ENCODE measurements around the gene MPO.

GRCh38 chr17:58238147-58238634 is 42.5 kb downstream of the MPO start, which contains the start of gene LPO:
- TF ChIP-seq, protein P1, sequence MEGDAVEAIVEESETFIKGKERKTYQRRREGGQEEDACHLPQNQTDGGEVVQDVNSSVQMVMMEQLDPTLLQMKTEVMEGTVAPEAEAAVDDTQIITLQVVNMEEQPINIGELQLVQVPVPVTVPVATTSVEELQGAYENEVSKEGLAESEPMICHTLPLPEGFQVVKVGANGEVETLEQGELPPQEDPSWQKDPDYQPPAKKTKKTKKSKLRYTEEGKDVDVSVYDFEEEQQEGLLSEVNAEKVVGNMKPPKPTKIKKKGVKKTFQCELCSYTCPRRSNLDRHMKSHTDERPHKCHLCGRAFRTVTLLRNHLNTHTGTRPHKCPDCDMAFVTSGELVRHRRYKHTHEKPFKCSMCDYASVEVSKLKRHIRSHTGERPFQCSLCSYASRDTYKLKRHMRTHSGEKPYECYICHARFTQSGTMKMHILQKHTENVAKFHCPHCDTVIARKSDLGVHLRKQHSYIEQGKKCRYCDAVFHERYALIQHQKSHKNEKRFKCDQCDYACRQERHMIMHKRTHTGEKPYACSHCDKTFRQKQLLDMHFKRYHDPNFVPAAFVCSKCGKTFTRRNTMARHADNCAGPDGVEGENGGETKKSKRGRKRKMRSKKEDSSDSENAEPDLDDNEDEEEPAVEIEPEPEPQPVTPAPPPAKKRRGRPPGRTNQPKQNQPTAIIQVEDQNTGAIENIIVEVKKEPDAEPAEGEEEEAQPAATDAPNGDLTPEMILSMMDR (IDR thresholded peaks at IDR 0.05; ENCODE audit: extremely low read depth in 1 of 2, insufficient read depth in 1 of 2, low read depth in 1 of 2, low read length in 2 of 2): no peak
- no peak for TF ChIP-seq EZH2 (IDR thresholded peaks at IDR 0.05; ENCODE audit: borderline replicate concordance, low read depth, low read length, severe bottlenecking)
- no peak for TF ChIP-seq POLR2A (IDR thresholded peaks at IDR 0.05; ENCODE audit: low read depth, low read length)

Data from endothelial cell of umbilical vein (primary cell).